ENCODE results near the gene KLRG1. TPM values are rescaled to one million over a fixed set of nuclear protein-coding genes. Genes with fewer than 3 reads are reported as not detected.
A peak's percentile ranks its signal among the peaks of the same experiment; 100 is the strongest.

The KLRG1 gene
- 1.5 TPM for polyA plus RNA-seq (2012; ENCODE audit: low read depth, missing spikeins)

GRCh38 chr12:8989413-8989812 is at the start of gene KLRG1:
TSS of gene KLRG1 (plus strand) at chr12:8989546. CDS start at chr12:8989636, 90 bp downstream.
- DNase-seq (ENCODE audit: insufficient read length, low spot score) (no peak), FAIRE-seq (peak; percentile 83)
- TF ChIP-seq POU2F2 (IDR thresholded peaks at IDR 0.05; ENCODE audit: low read depth, low read length) (no peak), TAF1 (IDR thresholded peaks at IDR 0.05; ENCODE audit: low read depth, low read length) (no peak), SPI1 (IDR thresholded peaks at IDR 0.05; ENCODE audit: low read depth, low read length) (no peak), POLR2A (IDR thresholded peaks at IDR 0.05; ENCODE audit: low read depth, low read length) (no peak), POLR2AphosphoS5 (IDR thresholded peaks at IDR 0.05; ENCODE audit: low read depth, low read length) (no peak), PAX5 (IDR thresholded peaks at IDR 0.05; ENCODE audit: insufficient read depth, low read length, severe bottlenecking) (no peak)

GRCh38 chr12:8941691-8942478 is 47.5 kb upstream of the KLRG1 start:
- DNase-seq (ENCODE audit: insufficient read length, low spot score), result no peak

GRCh38 chr12:8943565-8944186 is 45.7 kb upstream of the KLRG1 start:
- FAIRE-seq (no peak), DNase-seq (ENCODE audit: insufficient read length, low spot score) (no peak)
- no peak for TF ChIP-seq POLR2AphosphoS5 (IDR thresholded peaks at IDR 0.05; ENCODE audit: low read depth, low read length)

More at GRCh38 chr12:8941691-8942478, 47.5 kb upstream of the KLRG1 start:
- no peak for TF ChIP-seq PAX5 (IDR thresholded peaks at IDR 0.05; ENCODE audit: insufficient read depth, low read length, severe bottlenecking)
- TF ChIP-seq POLR2AphosphoS5 (IDR thresholded peaks at IDR 0.05; ENCODE audit: low read depth, low read length), result no peak
- no peak for TF ChIP-seq SPI1 (IDR thresholded peaks at IDR 0.05; ENCODE audit: low read depth, low read length)
- TF ChIP-seq TAF1 (IDR thresholded peaks at IDR 0.05; ENCODE audit: low read depth, low read length), result no peak
- no peak for TF ChIP-seq POU2F2 (IDR thresholded peaks at IDR 0.05; ENCODE audit: low read depth, low read length)
- no peak for TF ChIP-seq POLR2A (IDR thresholded peaks at IDR 0.05; ENCODE audit: low read depth, low read length)
- FAIRE-seq, result no peak

GRCh38 chr12:8946733-8947132 is 42.6 kb upstream of the KLRG1 start:
- FAIRE-seq (no peak), DNase-seq (ENCODE audit: insufficient read length, low spot score) (no peak)

GRCh38 chr12:8947737-8948136 is 41.6 kb upstream of the KLRG1 start:
- no peak for TF ChIP-seq POLR2A (IDR thresholded peaks at IDR 0.05; ENCODE audit: low read depth, low read length)
- peak; percentile 78 for TF ChIP-seq SPI1 (IDR thresholded peaks at IDR 0.05; ENCODE audit: low read depth, low read length)
- no peak for DNase-seq (ENCODE audit: insufficient read length, low spot score)

More at GRCh38 chr12:8946733-8947132, 42.6 kb upstream of the KLRG1 start:
- TF ChIP-seq PAX5 (IDR thresholded peaks at IDR 0.05; ENCODE audit: insufficient read depth, low read length, severe bottlenecking) (no peak), POU2F2 (IDR thresholded peaks at IDR 0.05; ENCODE audit: low read depth, low read length) (no peak), SPI1 (IDR thresholded peaks at IDR 0.05; ENCODE audit: low read depth, low read length) (no peak), POLR2AphosphoS5 (IDR thresholded peaks at IDR 0.05; ENCODE audit: low read depth, low read length) (no peak), TAF1 (IDR thresholded peaks at IDR 0.05; ENCODE audit: low read depth, low read length) (no peak), POLR2A (IDR thresholded peaks at IDR 0.05; ENCODE audit: low read depth, low read length) (no peak)

GRCh38 chr12:8948701-8949341 is 40.5 kb upstream of the KLRG1 start:
- TF ChIP-seq POU2F2 (IDR thresholded peaks at IDR 0.05; ENCODE audit: low read depth, low read length) (no peak), SPI1 (IDR thresholded peaks at IDR 0.05; ENCODE audit: low read depth, low read length) (peak; percentile 69)
- DNase-seq (ENCODE audit: insufficient read length, low spot score) (no peak), FAIRE-seq (no peak)

More at GRCh38 chr12:8947737-8948136, 41.6 kb upstream of the KLRG1 start:
- FAIRE-seq, result no peak

- TF ChIP-seq POLR2AphosphoS5 (IDR thresholded peaks at IDR 0.05; ENCODE audit: low read depth, low read length) (peak; percentile 88), SPI1 (IDR thresholded peaks at IDR 0.05; ENCODE audit: low read depth, low read length) (peak; percentile 57), PAX5 (IDR thresholded peaks at IDR 0.05; ENCODE audit: insufficient read depth, low read length, severe bottlenecking) (peak; percentile 33), POLR2A (IDR thresholded peaks at IDR 0.05; ENCODE audit: low read depth, low read length) (peak; percentile 84), POU2F2 (IDR thresholded peaks at IDR 0.05; ENCODE audit: low read depth, low read length) (peak; percentile 41), TAF1 (IDR thresholded peaks at IDR 0.05; ENCODE audit: low read depth, low read length) (peak; percentile 60)
- peak; percentile 98 for FAIRE-seq
- DNase-seq (ENCODE audit: insufficient read length, low spot score), result peak; percentile 71
Observed at GRCh38 chr12:8949342-8950220, 39.8 kb upstream of the KLRG1 start, which contains the start of gene M6PR. TSS of gene M6PR (minus strand) at chr12:8949645. CDS start at chr12:8946404, 3,241 bp downstream.

GRCh38 chr12:8950221-8950527 is 39.2 kb upstream of the KLRG1 start:
- FAIRE-seq (no peak), DNase-seq (ENCODE audit: insufficient read length, low spot score) (no peak)
- no peak for TF ChIP-seq SPI1 (IDR thresholded peaks at IDR 0.05; ENCODE audit: low read depth, low read length)
- TF ChIP-seq POLR2A (IDR thresholded peaks at IDR 0.05; ENCODE audit: low read depth, low read length), result no peak
- no peak for TF ChIP-seq POLR2AphosphoS5 (IDR thresholded peaks at IDR 0.05; ENCODE audit: low read depth, low read length)
- no peak for TF ChIP-seq POU2F2 (IDR thresholded peaks at IDR 0.05; ENCODE audit: low read depth, low read length)
- TF ChIP-seq PAX5 (IDR thresholded peaks at IDR 0.05; ENCODE audit: insufficient read depth, low read length, severe bottlenecking), result no peak
- no peak for TF ChIP-seq TAF1 (IDR thresholded peaks at IDR 0.05; ENCODE audit: low read depth, low read length)

Data from GM12891 (cell line).